KMS-11 (cell line): Measurements from ENCODE around the gene TMUB2.

Experiments used
- H2AFZ ChIP-seq: fragments of 200-600 bp; sonication (generic); 2 replicates; pipeline ENCODE4 v1.6.1; 2016; ENCODE audit warnings: antibody characterized with exemption, mixed run types, low read depth
- H3K27ac ChIP-seq: fragments of 200-600 bp; sonication (generic); 2 replicates; pipeline ENCODE4 v1.6.1; 2016; ENCODE audit warnings: mild to moderate bottlenecking, mixed run types
- H3K27me3 ChIP-seq: fragments of 200-600 bp; sonication (generic); 2 replicates; pipeline ENCODE4 v1.6.1; 2017; ENCODE audit warnings: mild to moderate bottlenecking, low read depth, mixed run types, moderate library complexity; ENCODE audit not compliant: insufficient read depth
- H3K36me3 ChIP-seq: fragments of 200-600 bp; sonication (generic); 2 replicates; pipeline ENCODE4 v1.6.1; 2017; ENCODE audit warnings: mild to moderate bottlenecking, mixed run types; ENCODE audit not compliant: insufficient read depth
- H3K4me1 ChIP-seq: fragments of 200-600 bp; sonication (generic); 2 replicates; pipeline ENCODE4 v1.6.1; 2016; ENCODE audit warnings: mild to moderate bottlenecking, low read depth, mixed run types; ENCODE audit not compliant: poor library complexity, severe bottlenecking
- H3K4me2 ChIP-seq: fragments of 200-600 bp; sonication (generic); 2 replicates; pipeline ENCODE4 v1.7.0; 2016; ENCODE audit warnings: mild to moderate bottlenecking, mixed run types
- H3K4me3 ChIP-seq: fragments of 200-600 bp; sonication (generic); IDR thresholded peaks from 2 replicates; pipeline ENCODE4 v1.6.1; 2017; ENCODE audit warnings: low read depth, low read length, mixed read lengths; ENCODE audit not compliant: insufficient read depth
- H3K79me2 ChIP-seq: fragments of 200-600 bp; sonication (generic); 2 replicates; pipeline ENCODE4 v1.6.1; 2016; ENCODE audit warnings: low read depth, mixed run types; ENCODE audit not compliant: insufficient read depth
- H3K9ac ChIP-seq: fragments of 200-600 bp; sonication (generic); 2 replicates; pipeline ENCODE4 v1.6.1; 2016; ENCODE audit warnings: mild to moderate bottlenecking, mixed run types
- H4K20me1 ChIP-seq: fragments of 200-600 bp; sonication (generic); 2 replicates; pipeline ENCODE4 v1.6.1; 2016; ENCODE audit warnings: mild to moderate bottlenecking, mixed run types; ENCODE audit not compliant: insufficient read depth
- TF ChIP-seq, protein P1 (sequence below): fragments of 200-600 bp; sonication (generic); conservative IDR thresholded peaks from 2 replicates; pipeline ENCODE4 v1.6.1; 2017; ENCODE audit warnings: low read depth, mild to moderate bottlenecking, antibody characterized with exemption, low read length, moderate library complexity, mixed read lengths

The TMUB2 gene

DNA sequence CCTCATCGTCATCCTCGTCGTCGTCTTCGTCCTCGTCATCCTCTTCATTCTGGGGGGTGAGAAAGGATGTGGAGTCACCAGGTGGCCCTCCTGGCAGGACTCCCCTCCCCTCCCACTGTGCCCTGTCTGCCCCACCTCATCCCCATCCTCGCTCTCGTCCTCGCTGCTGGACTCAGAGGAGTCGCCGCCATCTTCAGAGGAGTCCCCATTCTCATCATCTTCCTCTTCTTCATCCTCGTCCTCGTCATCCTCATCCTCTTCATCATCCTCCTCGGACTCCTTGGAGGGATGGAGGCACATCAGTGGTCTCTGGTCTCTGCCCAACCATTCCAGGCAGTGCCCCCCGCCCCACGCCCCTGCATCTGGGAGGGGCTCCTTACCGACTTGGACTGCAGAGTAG is 20.5 kb downstream of the TMUB2 start:
- Histone ChIP-seq H3K27ac (no peak overlapping the region), H2AFZ (no peak overlapping the region), H3K4me2 (no peak overlapping the region), H3K36me3 (no peaks in the 10 kb centered on the region; the same call in 1 of the 2 replicates), H3K27me3 (no peaks in the 10 kb centered on the region), H3K79me2 (no peaks in the 10 kb centered on the region), H3K4me1 (peaks cover 34% of the 10 kb centered on the region), H3K4me3 (no peak overlapping the region), H3K9ac (no peak overlapping the region), H4K20me1 (no peaks in the 10 kb centered on the region)
- TF ChIP-seq, protein P1, sequence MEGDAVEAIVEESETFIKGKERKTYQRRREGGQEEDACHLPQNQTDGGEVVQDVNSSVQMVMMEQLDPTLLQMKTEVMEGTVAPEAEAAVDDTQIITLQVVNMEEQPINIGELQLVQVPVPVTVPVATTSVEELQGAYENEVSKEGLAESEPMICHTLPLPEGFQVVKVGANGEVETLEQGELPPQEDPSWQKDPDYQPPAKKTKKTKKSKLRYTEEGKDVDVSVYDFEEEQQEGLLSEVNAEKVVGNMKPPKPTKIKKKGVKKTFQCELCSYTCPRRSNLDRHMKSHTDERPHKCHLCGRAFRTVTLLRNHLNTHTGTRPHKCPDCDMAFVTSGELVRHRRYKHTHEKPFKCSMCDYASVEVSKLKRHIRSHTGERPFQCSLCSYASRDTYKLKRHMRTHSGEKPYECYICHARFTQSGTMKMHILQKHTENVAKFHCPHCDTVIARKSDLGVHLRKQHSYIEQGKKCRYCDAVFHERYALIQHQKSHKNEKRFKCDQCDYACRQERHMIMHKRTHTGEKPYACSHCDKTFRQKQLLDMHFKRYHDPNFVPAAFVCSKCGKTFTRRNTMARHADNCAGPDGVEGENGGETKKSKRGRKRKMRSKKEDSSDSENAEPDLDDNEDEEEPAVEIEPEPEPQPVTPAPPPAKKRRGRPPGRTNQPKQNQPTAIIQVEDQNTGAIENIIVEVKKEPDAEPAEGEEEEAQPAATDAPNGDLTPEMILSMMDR = no peak

DNA sequence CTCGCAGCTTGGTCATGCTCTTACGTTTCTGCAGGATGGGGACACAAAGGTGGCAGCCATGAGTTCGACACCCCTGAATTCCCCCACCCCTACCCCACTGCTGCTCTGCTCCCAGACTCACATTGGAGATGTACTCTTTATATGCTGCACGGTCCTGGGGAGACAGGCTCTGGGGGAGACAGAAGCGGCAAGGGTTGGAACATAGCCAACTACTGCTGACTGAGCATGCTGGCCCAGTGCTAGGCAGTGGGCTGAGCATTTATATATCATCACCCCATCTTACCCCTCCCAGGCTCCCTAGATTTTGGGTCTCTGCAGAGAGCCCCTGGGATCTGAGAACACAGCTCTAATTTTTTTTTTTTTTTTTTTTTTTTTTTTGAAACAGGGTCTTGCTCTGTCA is 21.0 kb downstream of the TMUB2 start:
- no peaks in the 10 kb centered on the region for H4K20me1 ChIP-seq
- no peak overlapping the region for H3K4me3 ChIP-seq
- no peak overlapping the region for H3K27ac ChIP-seq
- H3K36me3 ChIP-seq = no peaks in the 10 kb centered on the region; the same call in 1 of the 2 replicates
- H3K27me3 ChIP-seq = no peaks in the 10 kb centered on the region
- TF ChIP-seq, protein P1 = no peak
- H2AFZ ChIP-seq = no peak overlapping the region
- no peaks in the 10 kb centered on the region for H3K79me2 ChIP-seq
- H3K4me1 ChIP-seq = peaks cover 34% of the 10 kb centered on the region
- no peak overlapping the region for H3K9ac ChIP-seq
- no peak overlapping the region for H3K4me2 ChIP-seq

DNA sequence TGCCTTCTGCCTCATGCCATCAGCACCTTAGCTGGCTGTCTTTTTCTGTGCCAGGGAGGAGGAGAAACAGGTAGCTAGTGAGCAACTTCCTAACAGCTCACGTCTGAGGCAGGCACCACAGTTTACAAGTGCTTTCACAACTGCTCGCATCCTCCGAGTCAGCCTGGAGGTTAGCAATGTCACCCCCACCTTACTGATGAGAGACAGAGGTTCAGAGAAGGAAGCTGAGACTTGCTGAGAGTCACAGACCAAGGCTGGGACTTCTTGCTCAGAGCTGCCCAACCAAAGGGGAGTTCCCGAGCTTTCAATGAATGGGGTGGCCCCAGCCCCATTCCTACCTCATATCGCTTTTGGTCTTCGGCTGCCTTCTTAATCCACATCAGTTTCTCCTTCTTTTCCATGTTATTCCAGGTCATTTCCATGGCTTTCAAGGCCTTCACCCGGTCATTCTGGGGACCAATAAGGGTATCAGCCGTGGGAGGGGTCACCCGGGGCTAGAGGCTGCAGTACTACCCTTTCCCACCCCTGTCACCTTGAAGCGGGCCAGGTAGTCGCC is 23.1 kb downstream of the TMUB2 start:
- no peaks in the 10 kb centered on the region for H3K27me3 ChIP-seq
- H4K20me1 ChIP-seq = no peaks in the 10 kb centered on the region
- peak overlapping the region; percentile 88 for H3K4me2 ChIP-seq
- H3K4me3 ChIP-seq = no peak overlapping the region
- peaks cover 21% of the 10 kb centered on the region for H3K4me1 ChIP-seq
- TF ChIP-seq, protein P1 = no peak
- no peaks in the 10 kb centered on the region for H3K79me2 ChIP-seq
- peak overlapping the region; percentile 19; the same call in 1 of the 2 replicates for H3K27ac ChIP-seq
- no peak overlapping the region for H3K9ac ChIP-seq
- no peak overlapping the region; the same call in 1 of the 2 replicates for H2AFZ ChIP-seq
- no peaks in the 10 kb centered on the region; the same call in 1 of the 2 replicates for H3K36me3 ChIP-seq

DNA sequence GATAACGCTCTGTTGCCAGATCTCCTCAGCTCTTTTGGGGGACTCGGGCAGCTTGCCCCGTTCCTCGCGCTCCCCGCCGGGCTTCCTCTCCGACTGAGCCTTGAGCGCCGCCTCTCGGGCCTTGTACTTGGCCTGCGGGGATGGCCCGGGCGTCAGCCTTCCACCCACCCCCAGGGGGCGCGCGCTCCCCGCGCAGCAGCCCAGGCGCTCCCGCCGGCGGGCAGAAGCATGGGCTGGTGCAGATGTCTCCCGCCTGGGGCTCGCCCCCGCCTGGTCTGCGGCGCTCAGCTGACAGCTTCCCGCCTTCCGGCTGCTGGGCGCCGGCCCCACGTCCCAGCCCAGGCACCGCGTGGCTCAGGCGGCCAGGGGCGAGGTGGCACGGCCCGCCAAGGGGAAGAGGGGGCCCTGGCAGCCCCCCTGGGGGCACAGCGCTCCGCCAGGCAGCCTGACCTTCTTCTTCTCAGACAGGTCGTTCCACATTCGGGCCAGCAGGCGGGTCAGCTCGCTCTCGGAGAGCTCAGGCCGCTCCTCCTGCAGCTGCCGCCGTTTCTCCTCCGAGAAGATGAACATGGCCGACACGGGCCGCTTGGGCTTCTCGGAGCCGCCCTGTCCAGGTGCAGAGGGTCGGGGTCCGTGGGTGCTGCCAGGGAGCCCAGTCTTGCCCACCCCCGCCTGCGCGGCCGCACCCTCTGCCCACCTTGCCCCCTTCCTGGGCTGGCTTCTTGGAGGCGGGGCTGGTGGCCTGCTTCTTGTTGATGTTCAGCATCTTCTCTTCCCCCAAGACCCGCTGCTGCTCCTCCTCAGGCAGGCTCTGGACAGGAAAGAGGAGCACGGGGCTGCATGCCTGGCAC is 23.8 kb downstream of the TMUB2 start:
- Histone ChIP-seq H4K20me1 (no peaks in the 10 kb centered on the region), H3K27me3 (no peaks in the 10 kb centered on the region), H3K79me2 (no peaks in the 10 kb centered on the region), H2AFZ (peak overlapping the region; percentile 14; the same call in 1 of the 2 replicates), H3K4me2 (peak overlapping the region; percentile 88), H3K27ac (peak overlapping the region; percentile 52; the same call in 1 of the 2 replicates), H3K9ac (peak overlapping the region; percentile 41; the same call in 1 of the 2 replicates), H3K36me3 (no peaks in the 10 kb centered on the region; the same call in 1 of the 2 replicates), H3K4me1 (peaks cover 21% of the 10 kb centered on the region), H3K4me3 (no peak overlapping the region)
- TF ChIP-seq, protein P1 = peak; percentile 93
